Measurements from ENCODE around the gene PRKCA.

DNA sequence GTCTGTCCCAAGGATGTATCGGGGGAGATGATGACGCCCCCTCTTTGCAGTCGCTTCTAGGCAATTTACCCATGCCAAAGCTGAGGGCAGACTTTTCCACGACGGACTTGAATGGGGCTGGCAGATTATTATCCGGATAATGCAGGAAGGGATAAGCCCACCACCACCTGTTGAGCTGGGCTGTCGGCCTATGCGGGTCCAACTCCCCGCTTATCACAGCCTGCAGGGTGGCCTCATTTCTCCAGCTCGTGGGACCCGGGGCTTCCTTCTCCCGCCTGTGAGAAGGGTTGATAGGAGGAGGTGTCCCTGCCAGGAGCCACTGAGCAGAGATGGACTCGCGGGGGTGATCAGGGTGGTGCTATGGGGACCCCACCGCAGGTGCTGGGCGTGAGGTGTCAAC is 533.1 kb downstream of the PRKCA start:
- TF ChIP-seq, protein P1, sequence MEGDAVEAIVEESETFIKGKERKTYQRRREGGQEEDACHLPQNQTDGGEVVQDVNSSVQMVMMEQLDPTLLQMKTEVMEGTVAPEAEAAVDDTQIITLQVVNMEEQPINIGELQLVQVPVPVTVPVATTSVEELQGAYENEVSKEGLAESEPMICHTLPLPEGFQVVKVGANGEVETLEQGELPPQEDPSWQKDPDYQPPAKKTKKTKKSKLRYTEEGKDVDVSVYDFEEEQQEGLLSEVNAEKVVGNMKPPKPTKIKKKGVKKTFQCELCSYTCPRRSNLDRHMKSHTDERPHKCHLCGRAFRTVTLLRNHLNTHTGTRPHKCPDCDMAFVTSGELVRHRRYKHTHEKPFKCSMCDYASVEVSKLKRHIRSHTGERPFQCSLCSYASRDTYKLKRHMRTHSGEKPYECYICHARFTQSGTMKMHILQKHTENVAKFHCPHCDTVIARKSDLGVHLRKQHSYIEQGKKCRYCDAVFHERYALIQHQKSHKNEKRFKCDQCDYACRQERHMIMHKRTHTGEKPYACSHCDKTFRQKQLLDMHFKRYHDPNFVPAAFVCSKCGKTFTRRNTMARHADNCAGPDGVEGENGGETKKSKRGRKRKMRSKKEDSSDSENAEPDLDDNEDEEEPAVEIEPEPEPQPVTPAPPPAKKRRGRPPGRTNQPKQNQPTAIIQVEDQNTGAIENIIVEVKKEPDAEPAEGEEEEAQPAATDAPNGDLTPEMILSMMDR (IDR thresholded peaks at IDR 0.05), result no peak
- TF ChIP-seq POLR2A (IDR thresholded peaks at IDR 0.05), result no peak

All from uterus (tissue), 2 donors.